Mesothelial cell of epicardium (in vitro differentiated cells): Measurements from ENCODE around the gene PPDPF. TPM values are rescaled to one million over a fixed set of nuclear protein-coding genes. Genes with fewer than 3 reads are reported as not detected.

Experiments used
- DNase-seq, 2 experiments: peaks; one replicate each; pipeline ENCODE4 v3.0.0; 2021; ENCODE audit warnings: low spot score in 2 of 2; ENCODE audit not compliant: unreplicated experiment in 2 of 2
- H3K27ac Mint-ChIP-seq: 2 replicates; pipeline ENCODE4 v1.8.0; 2021; ENCODE audit warnings: mixed read lengths
- H3K27me3 Mint-ChIP-seq: 2 replicates; pipeline ENCODE4 v1.8.0; 2021; ENCODE audit warnings: low read depth, mixed read lengths
- H3K36me3 Mint-ChIP-seq: 2 replicates; pipeline ENCODE4 v1.8.0; 2021; ENCODE audit warnings: mixed read lengths
- H3K4me1 Mint-ChIP-seq: 2 replicates; pipeline ENCODE4 v1.8.0; 2021; ENCODE audit warnings: mixed read lengths
- H3K4me3 Mint-ChIP-seq: 2 replicates; pipeline ENCODE4 v1.8.0; 2021; ENCODE audit warnings: mild to moderate bottlenecking, moderate library complexity, mixed read lengths
- H3K9me3 Mint-ChIP-seq: 2 replicates; pipeline ENCODE4 v1.8.0; 2021; ENCODE audit warnings: mixed read lengths
- CTCF ChIP-seq: fragments of 200-600 bp; sonication (generic); IDR thresholded peaks from one replicate; pipeline ENCODE4 v1.5.0; 2021; ENCODE audit warnings: antibody characterized with exemption; ENCODE audit not compliant: unreplicated experiment
- total RNA-seq: library from RNA; stranded (reverse); gene quantifications from 3 replicates; pipeline ENCODE4 v1.2.1, GENCODE V29; 2021

PPDPF gene
- total RNA-seq, 1 donor from 2014 or later: 271 TPM

- no peak for TF ChIP-seq CTCF
- Mint-ChIP-seq H3K27me3 (no peaks in the 10 kb centered on the region), H3K4me1 (no peaks in the 10 kb centered on the region), H3K4me3 (no peak overlapping the region), H3K27ac (no peak overlapping the region), H3K36me3 (peaks cover 4% of the 10 kb centered on the region), H3K9me3 (no peaks in the 10 kb centered on the region)
- DNase-seq: no peak
Observed at GRCh38 chr20:63564036-63564810, 43.7 kb downstream of the PPDPF start.

DNA sequence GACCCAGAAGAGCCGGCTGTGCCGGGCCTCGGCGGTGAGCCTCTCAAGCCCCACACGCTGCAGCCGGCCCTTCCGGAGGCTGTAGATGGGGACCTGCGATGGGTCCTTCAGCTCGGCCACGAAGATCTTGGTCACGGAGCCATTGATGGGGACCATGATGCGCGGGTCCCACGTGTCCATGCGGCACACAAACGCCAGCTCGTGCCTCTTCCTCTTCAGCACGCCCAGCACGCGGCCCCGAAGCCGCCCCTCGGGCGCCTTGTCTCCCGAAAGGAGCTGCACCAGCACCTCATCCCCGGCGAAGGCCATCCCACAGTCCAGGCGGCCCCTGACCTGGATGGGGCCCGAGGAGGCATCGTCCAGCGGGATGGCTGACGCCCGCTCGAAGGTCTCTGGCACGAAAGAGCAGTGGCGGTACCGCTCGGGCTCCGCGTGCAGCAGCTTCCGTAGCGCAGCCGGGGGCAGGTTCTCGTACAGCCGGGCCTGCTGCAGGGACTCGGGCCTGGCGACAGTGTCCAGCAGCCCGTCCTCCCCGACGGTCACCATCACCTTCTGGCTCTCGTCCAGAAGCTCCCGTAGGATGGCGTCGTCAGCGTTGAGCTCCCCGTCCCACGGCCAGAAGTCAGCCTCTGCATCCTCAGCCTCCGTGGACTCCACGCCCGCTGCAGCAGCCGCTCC lies 44.6 kb downstream of the PPDPF start:
- Mint-ChIP-seq H3K27me3 (no peaks in the 10 kb centered on the region), H3K27ac (no peak overlapping the region), H3K9me3 (no peaks in the 10 kb centered on the region), H3K36me3 (peaks cover 4% of the 10 kb centered on the region), H3K4me1 (no peaks in the 10 kb centered on the region), H3K4me3 (no peak overlapping the region)
- TF ChIP-seq CTCF: no peak
- DNase-seq: no peak

- Mint-ChIP-seq H3K4me1 (no peaks in the 10 kb centered on the region), H3K36me3 (no peaks in the 10 kb centered on the region), H3K27ac (no peak overlapping the region), H3K9me3 (no peaks in the 10 kb centered on the region), H3K27me3 (no peaks in the 10 kb centered on the region), H3K4me3 (no peak overlapping the region)
- DNase-seq: no peak
- TF ChIP-seq CTCF: no peak
Observed at GRCh38 chr20:63565699-63566335, 45.3 kb downstream of the PPDPF start.

- Mint-ChIP-seq H3K27me3 (no peaks in the 10 kb centered on the region), H3K4me3 (no peak overlapping the region), H3K36me3 (no peaks in the 10 kb centered on the region), H3K9me3 (no peaks in the 10 kb centered on the region), H3K4me1 (no peaks in the 10 kb centered on the region), H3K27ac (no peak overlapping the region)
- no peak for TF ChIP-seq CTCF
- no peak for DNase-seq
Observed at GRCh38 chr20:63566395-63567135, 46.0 kb downstream of the PPDPF start.

GRCh38 chr20:63567136-63567385 lies 46.5 kb downstream of the PPDPF start:
- no peak for DNase-seq
- Mint-ChIP-seq H3K27ac (no peak overlapping the region), H3K4me3 (no peak overlapping the region), H3K36me3 (no peaks in the 10 kb centered on the region), H3K27me3 (no peaks in the 10 kb centered on the region), H3K9me3 (no peaks in the 10 kb centered on the region), H3K4me1 (no peaks in the 10 kb centered on the region)
- TF ChIP-seq CTCF: no peak
